Ishikawa (cell line): ENCODE results near the gene HBQ1.

ENCODE experiments used
- CEBPB ChIP-seq: IDR thresholded peaks from 2 replicates; pipeline ENCODE4 v1.6.1; 2012
- CREB1 ChIP-seq: IDR thresholded peaks from 2 replicates; pipeline ENCODE4 v1.6.1; 2012; ENCODE audit warnings: low read depth
- EGR1 ChIP-seq: IDR thresholded peaks from 2 replicates; pipeline ENCODE4 v1.6.1; 2012
- EP300 ChIP-seq: IDR thresholded peaks from 2 replicates; pipeline ENCODE4 v1.6.1; 2012; ENCODE audit warnings: borderline replicate concordance
- FOXM1 ChIP-seq: IDR thresholded peaks from 2 replicates; pipeline ENCODE4 v1.6.1; 2012; ENCODE audit warnings: low read depth, borderline replicate concordance
- NFIC ChIP-seq: IDR thresholded peaks from 2 replicates; pipeline ENCODE4 v1.6.1; 2012
- RAD21 ChIP-seq: IDR thresholded peaks from 2 replicates; pipeline ENCODE4 v1.6.1; 2012; ENCODE audit warnings: low read depth
- TAF1 ChIP-seq: IDR thresholded peaks from 2 replicates; pipeline ENCODE4 v1.6.1; 2012; ENCODE audit warnings: low read depth, mild to moderate bottlenecking
- TCF12 ChIP-seq: IDR thresholded peaks from 2 replicates; pipeline ENCODE4 v1.6.1; 2012; ENCODE audit warnings: low read depth
- TEAD4 ChIP-seq: IDR thresholded peaks from 2 replicates; pipeline ENCODE4 v1.6.1; 2012
- YY1 ChIP-seq: IDR thresholded peaks from 2 replicates; pipeline ENCODE4 v1.6.1; 2012; ENCODE audit warnings: low read depth
- ZBTB7A ChIP-seq: IDR thresholded peaks from 2 replicates; pipeline ENCODE4 v1.6.1; 2012; ENCODE audit warnings: low read depth
- TF ChIP-seq, protein P1 (sequence below): IDR thresholded peaks from 2 replicates; pipeline ENCODE4 v1.6.1; 2012
- TF ChIP-seq, protein P2 (sequence below): IDR thresholded peaks from 2 replicates; pipeline ENCODE4 v1.6.1; 2012; ENCODE audit warnings: low read depth, mild to moderate bottlenecking
- TF ChIP-seq, protein P3 (sequence below): IDR thresholded peaks from 2 replicates; pipeline ENCODE4 v1.6.1; 2012

The HBQ1 gene

DNA sequence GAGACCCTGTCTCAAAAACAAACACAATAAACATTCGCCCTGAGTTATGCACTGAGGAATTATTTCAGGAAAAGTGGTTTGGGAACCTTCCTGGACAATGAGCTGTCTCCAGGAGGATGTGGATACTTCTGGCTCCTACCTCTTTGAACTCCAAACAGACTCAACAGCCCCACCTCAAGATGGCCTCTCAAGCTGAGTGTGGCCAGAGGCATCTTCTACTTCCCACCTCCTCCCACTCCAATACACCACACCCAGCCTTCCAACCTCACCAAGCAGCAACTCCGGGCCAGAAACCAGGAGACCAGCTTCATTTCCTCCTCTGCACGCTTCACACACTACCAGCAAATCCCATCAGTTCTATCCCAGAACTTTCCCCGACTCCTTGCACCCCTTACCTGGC lies 11.6 kb downstream of the HBQ1 start:
- TF ChIP-seq CEBPB = no peak
- no peak for TF ChIP-seq EP300

DNA sequence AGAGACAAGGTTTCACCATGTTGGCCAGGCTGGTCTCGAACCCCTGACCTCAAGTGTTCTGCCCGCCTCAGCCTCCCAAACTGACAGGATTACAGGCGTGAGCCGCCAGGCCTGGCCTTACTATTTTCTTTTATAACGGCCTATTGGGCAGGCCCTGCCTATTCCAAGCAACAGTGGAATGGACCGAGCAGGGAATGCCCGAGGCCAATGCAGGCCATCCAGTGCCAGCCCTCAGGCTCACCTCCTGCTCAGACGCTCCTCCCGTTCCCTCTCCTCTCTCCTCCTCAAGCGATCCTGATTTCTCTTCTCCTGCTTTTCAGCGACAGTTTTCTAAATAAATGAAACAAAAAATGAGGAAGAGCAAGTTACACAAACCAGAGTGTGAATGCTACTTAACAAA lies 12.4 kb downstream of the HBQ1 start:
- TF ChIP-seq FOXM1 (no peak), TEAD4 (no peak), YY1 (no peak), EP300 (no peak), CEBPB (no peak), TAF1 (no peak), EGR1 (no peak), RAD21 (no peak), CREB1 (no peak), ZBTB7A (no peak), NFIC (no peak), TCF12 (no peak)
- TF ChIP-seq, protein P1, sequence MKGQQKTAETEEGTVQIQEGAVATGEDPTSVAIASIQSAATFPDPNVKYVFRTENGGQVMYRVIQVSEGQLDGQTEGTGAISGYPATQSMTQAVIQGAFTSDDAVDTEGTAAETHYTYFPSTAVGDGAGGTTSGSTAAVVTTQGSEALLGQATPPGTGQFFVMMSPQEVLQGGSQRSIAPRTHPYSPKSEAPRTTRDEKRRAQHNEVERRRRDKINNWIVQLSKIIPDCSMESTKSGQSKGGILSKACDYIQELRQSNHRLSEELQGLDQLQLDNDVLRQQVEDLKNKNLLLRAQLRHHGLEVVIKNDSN = no peak
- TF ChIP-seq, protein P2, sequence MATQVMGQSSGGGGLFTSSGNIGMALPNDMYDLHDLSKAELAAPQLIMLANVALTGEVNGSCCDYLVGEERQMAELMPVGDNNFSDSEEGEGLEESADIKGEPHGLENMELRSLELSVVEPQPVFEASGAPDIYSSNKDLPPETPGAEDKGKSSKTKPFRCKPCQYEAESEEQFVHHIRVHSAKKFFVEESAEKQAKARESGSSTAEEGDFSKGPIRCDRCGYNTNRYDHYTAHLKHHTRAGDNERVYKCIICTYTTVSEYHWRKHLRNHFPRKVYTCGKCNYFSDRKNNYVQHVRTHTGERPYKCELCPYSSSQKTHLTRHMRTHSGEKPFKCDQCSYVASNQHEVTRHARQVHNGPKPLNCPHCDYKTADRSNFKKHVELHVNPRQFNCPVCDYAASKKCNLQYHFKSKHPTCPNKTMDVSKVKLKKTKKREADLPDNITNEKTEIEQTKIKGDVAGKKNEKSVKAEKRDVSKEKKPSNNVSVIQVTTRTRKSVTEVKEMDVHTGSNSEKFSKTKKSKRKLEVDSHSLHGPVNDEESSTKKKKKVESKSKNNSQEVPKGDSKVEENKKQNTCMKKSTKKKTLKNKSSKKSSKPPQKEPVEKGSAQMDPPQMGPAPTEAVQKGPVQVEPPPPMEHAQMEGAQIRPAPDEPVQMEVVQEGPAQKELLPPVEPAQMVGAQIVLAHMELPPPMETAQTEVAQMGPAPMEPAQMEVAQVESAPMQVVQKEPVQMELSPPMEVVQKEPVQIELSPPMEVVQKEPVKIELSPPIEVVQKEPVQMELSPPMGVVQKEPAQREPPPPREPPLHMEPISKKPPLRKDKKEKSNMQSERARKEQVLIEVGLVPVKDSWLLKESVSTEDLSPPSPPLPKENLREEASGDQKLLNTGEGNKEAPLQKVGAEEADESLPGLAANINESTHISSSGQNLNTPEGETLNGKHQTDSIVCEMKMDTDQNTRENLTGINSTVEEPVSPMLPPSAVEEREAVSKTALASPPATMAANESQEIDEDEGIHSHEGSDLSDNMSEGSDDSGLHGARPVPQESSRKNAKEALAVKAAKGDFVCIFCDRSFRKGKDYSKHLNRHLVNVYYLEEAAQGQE = no peak
- TF ChIP-seq, protein P3, sequence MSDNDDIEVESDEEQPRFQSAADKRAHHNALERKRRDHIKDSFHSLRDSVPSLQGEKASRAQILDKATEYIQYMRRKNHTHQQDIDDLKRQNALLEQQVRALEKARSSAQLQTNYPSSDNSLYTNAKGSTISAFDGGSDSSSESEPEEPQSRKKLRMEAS = no peak

DNA sequence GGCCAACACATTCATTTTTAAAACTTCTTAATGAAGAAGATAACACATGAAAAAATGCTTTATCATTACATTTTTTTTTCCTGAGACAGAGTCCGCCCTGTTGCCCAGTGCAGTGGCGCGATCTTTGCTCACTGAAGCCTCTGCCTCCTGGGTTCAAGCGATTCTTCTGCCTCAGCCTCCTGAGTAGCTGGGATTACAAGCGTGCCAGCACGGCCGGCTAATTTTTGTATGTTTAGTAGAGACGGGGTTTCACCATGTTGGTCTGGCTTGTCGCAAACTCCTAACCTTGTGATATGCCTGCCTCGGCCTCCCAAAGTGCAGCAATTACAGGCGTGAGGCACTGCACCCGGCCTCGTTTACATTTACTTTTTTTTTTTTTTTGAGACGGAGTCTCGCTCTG lies 13.2 kb downstream of the HBQ1 start:
- TF ChIP-seq YY1 (no peak), EP300 (no peak), TEAD4 (no peak), FOXM1 (no peak), TAF1 (no peak), EGR1 (no peak)
- TF ChIP-seq, protein P1 = no peak
- TF ChIP-seq, protein P2 = no peak
- TF ChIP-seq, protein P3 = no peak

DNA sequence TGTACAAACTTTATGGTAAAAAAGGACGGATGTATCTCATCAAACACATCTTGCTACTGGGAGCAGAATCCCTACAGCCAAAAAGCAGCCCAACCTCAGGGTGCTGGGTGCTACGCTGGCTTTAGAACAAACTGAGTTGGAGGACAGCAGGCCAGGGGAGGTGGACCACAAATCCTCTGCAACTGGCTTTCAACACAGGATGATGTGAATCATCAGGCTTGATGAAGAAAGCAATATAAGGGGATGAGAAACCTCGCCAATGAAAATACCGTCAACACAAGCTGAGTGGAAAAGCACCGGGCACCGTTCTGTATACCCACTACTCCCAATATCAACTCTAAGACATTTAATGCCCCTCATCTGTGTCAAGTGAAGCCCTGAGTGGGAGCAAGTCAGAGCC lies 14.3 kb downstream of the HBQ1 start:
- no peak for TF ChIP-seq TEAD4
- no peak for TF ChIP-seq CEBPB
- no peak for TF ChIP-seq FOXM1
- TF ChIP-seq, protein P3 = no peak
- TF ChIP-seq EGR1 = no peak
- TF ChIP-seq, protein P1 = no peak
- no peak for TF ChIP-seq CREB1

DNA sequence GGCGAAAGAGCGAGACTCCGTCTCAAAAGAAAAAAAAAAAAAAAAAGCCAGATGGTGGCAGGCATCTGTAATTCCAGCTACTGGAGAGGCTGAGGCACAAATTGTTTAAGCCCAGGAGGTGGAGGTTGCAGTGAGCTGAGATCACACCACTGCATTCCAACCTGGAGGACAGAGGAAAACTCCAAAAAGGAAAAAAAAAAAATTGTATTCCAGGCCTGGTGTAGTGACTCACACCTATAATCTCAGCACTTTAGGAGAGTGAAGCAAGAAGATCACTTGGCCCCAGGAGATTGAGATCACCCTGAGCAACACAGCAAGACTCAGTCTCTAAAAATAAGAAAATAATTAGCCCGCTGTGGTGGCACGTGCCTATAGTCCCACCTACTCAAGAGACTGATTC lies 20.1 kb downstream of the HBQ1 start:
- TF ChIP-seq YY1 (no peak), EGR1 (no peak), NFIC (no peak), TEAD4 (no peak), CREB1 (no peak), EP300 (no peak), TAF1 (no peak), RAD21 (no peak)

DNA sequence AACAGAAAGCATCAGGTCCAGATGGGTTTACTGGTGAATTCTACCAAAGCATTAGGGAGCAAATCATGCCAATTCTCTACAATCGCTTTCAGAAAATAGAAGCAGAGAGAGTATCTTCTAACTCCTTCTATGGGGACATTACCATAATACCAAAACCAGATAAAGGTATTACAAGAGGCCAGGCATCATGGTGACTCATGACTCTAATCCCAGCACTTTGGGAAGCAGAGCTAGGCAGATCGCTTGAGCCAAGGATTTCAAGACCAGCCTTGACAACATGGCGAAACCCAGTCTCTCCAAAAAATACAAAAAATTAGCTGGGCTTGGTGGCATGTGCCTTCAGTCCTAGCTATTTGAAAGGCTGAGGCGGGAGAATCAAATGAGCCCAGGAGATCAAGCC lies 23.0 kb downstream of the HBQ1 start:
- TF ChIP-seq TCF12 (no peak), TEAD4 (no peak), NFIC (no peak), CREB1 (no peak), ZBTB7A (no peak), EP300 (no peak), RAD21 (no peak), YY1 (no peak), FOXM1 (no peak), TAF1 (no peak), EGR1 (no peak)
- TF ChIP-seq, protein P1 = no peak
- TF ChIP-seq, protein P2 = no peak
- TF ChIP-seq, protein P3 = no peak
